IMR-90 (cell line): ENCODE data around the gene TACC2. TPM values are rescaled to one million over a fixed set of nuclear protein-coding genes. Genes with fewer than 3 reads are reported as not detected.
A peak's percentile ranks its signal among the peaks of the same experiment; 100 is the strongest.

Experiments
- ATAC-seq: fragments of 200-7000 bp; cut with Tn5 transposase; 2 replicates; pipeline ENCODE4 v1.9.1; 2020; ENCODE audit warnings: low read depth, mild to moderate bottlenecking, moderate library complexity
- BruUV-seq: library from RNA; stranded (reverse); fragments of 400-500 nt; replicated peaks from 2 replicates; lab custom pipeline; 2021; lab: Mats Ljungman, UMichigan
- CTCF ChIA-PET: fragments of 300-600 bp; formaldehyde crosslinking; extraction: SDS; loops from one replicate; lab custom pipeline; 2021; ENCODE audit warnings: antibody characterized with exemption; lab: Yijun Ruan, JAX
- POLR2A ChIA-PET: fragments of 300-600 bp; sonication (Branson Sonifier 250); formaldehyde crosslinking; loops from one replicate; lab custom pipeline; 2022; ENCODE audit warnings: antibody characterized with exemption; ENCODE audit not compliant: unreplicated experiment; lab: Charles Lee
- DNase-seq: peaks from one replicate; pipeline ENCODE4 v3.0.0; 2013
- H2AFZ ChIP-seq: replicated peaks from 2 replicates; pipeline ENCODE3; 2013; ENCODE audit warnings: low read length, mild to moderate bottlenecking; ENCODE audit not compliant: poor library complexity
- H2AK5ac ChIP-seq: 2 replicates; pipeline ENCODE4 v1.6.1; 2013; ENCODE audit warnings: low read depth, low read length, inconsistent platforms
- H2AK9ac ChIP-seq: replicated peaks from 2 replicates; pipeline ENCODE3; 2013; ENCODE audit warnings: mild to moderate bottlenecking, low read depth, low read length, moderate library complexity; ENCODE audit not compliant: poor library complexity
- H2BK120ac ChIP-seq: 2 replicates; pipeline ENCODE4 v1.6.1; 2013; ENCODE audit warnings: low read depth, low read length, inconsistent platforms
- H2BK15ac ChIP-seq: 3 replicates; pipeline ENCODE4 v1.6.1; 2013; ENCODE audit warnings: low read depth, low read length, inconsistent platforms
- H2BK20ac ChIP-seq: 2 replicates; pipeline ENCODE4 v1.6.1; 2013; ENCODE audit warnings: low read depth, mild to moderate bottlenecking, inconsistent platforms, low read length, moderate library complexity
- H2BK5ac ChIP-seq: 2 replicates; pipeline ENCODE4 v1.6.1; 2013; ENCODE audit warnings: mild to moderate bottlenecking, low read depth, low read length, inconsistent platforms; ENCODE audit not compliant: poor library complexity, severe bottlenecking
- H3K14ac ChIP-seq: replicated peaks from 2 replicates; pipeline ENCODE4 v1.6.1; 2013; ENCODE audit warnings: low read depth, low read length, inconsistent platforms
- H3K18ac ChIP-seq: 2 replicates; pipeline ENCODE4 v1.6.1; 2013; ENCODE audit warnings: low read depth, low read length, control low read depth
- H3K23ac ChIP-seq: 2 replicates; pipeline ENCODE4 v1.6.1; 2013; ENCODE audit warnings: low read depth, low read length, inconsistent platforms
- H3K27ac ChIP-seq: 2 replicates; pipeline ENCODE4 v1.5.1; 2013; ENCODE audit warnings: mild to moderate bottlenecking, control low read depth, low read length; ENCODE audit not compliant: insufficient read depth
- H3K27me3 ChIP-seq: 2 replicates; pipeline ENCODE4 v1.6.1; 2013; ENCODE audit warnings: low read length; ENCODE audit not compliant: control insufficient read depth, insufficient read depth
- H3K36me3 ChIP-seq: 2 replicates; pipeline ENCODE4 v1.6.1; 2013; ENCODE audit warnings: low read length, mixed read lengths; ENCODE audit not compliant: control insufficient read depth, insufficient read depth
- H3K4ac ChIP-seq: 2 replicates; pipeline ENCODE4 v1.6.1; 2013; ENCODE audit warnings: low read depth, low read length, inconsistent platforms
- H3K4me1 ChIP-seq: 2 replicates; pipeline ENCODE4 v1.6.1; 2013; ENCODE audit warnings: low read length, mixed read lengths; ENCODE audit not compliant: control insufficient read depth, insufficient read depth
- H3K4me2 ChIP-seq: 2 replicates; pipeline ENCODE4 v1.6.1; 2013; ENCODE audit warnings: low read depth, mild to moderate bottlenecking, control low read depth, low read length, moderate library complexity
- H3K4me3 ChIP-seq: 2 replicates; pipeline ENCODE4 v1.5.1; 2013; ENCODE audit warnings: low read depth, mild to moderate bottlenecking, control low read depth, low read length, moderate library complexity; ENCODE audit not compliant: insufficient read depth
- H3K56ac ChIP-seq: 2 replicates; pipeline ENCODE4 v1.6.1; 2013; ENCODE audit warnings: low read length, inconsistent platforms; ENCODE audit not compliant: insufficient read depth; ENCODE audit errors: extremely low read depth
- H3K79me1 ChIP-seq, 2 experiments: 2 replicates each; pipeline ENCODE4 v1.6.1; 2013; ENCODE audit warnings: low read length in 2 of 2, inconsistent platforms in 1 of 2, low read depth in 1 of 2
- H3K9ac ChIP-seq: 2 replicates; pipeline ENCODE4 v1.6.1; 2013; ENCODE audit warnings: low read depth, low read length, control low read depth
- H3K9me1 ChIP-seq: 2 replicates; pipeline ENCODE4 v1.6.1; 2013; ENCODE audit warnings: low read length, inconsistent platforms; ENCODE audit not compliant: insufficient read depth
- H3K9me3 ChIP-seq: 2 replicates; pipeline ENCODE4 v1.6.1; 2013; ENCODE audit warnings: low read length; ENCODE audit not compliant: control insufficient read depth, insufficient read depth
- H4K20me1 ChIP-seq: 2 replicates; pipeline ENCODE4 v1.6.1; 2013; ENCODE audit warnings: low read length, inconsistent platforms; ENCODE audit not compliant: insufficient read depth
- H4K5ac ChIP-seq: 2 replicates; pipeline ENCODE4 v1.6.1; 2013; ENCODE audit warnings: mild to moderate bottlenecking, low read depth, low read length, control low read depth
- H4K8ac ChIP-seq, 2 experiments: 2 replicates each; pipeline ENCODE4 v1.6.1; 2013; ENCODE audit warnings: low read depth in 2 of 2, low read length in 2 of 2, control low read depth in 1 of 2, inconsistent platforms in 1 of 2
- H4K91ac ChIP-seq: 2 replicates; pipeline ENCODE4 v1.6.1; 2013; ENCODE audit warnings: low read depth, low read length, inconsistent platforms; ENCODE audit not compliant: insufficient read depth
- BHLHE40 ChIP-seq: fragments of 150-350 bp; IDR thresholded peaks from 2 replicates; pipeline ENCODE4 v1.6.1; 2016; ENCODE audit warnings: mild to moderate bottlenecking, low read depth, low read length
- CEBPB ChIP-seq: IDR thresholded peaks from 2 replicates; pipeline ENCODE4 v1.6.1; 2012; ENCODE audit warnings: low read depth, low read length, improper control_type of control experiment
- MAFK ChIP-seq: IDR thresholded peaks from 2 replicates; pipeline ENCODE4 v1.6.1; 2012; ENCODE audit warnings: low read depth, low read length, improper control_type of control experiment
- RAD21 ChIP-seq: IDR thresholded peaks from 2 replicates; pipeline ENCODE4 v1.6.1; 2012; ENCODE audit warnings: low read length, improper control_type of control experiment
- SMC3 ChIP-seq: fragments of 150-350 bp; IDR thresholded peaks from 2 replicates; pipeline ENCODE4 v1.6.1; 2016; ENCODE audit warnings: low read depth, mild to moderate bottlenecking, antibody characterized with exemption, low read length, moderate library complexity
- WGBS, 2 experiments: methylation state at CpG; one replicate each; pipeline versions ENCODE4 v1.1.5 to v1.1.7; 2013; ENCODE audit warnings: missing lambda C conversion rate in 2 of 2; ENCODE audit not compliant: insufficient read length in 1 of 2; ENCODE audit errors: extremely low coverage in 2 of 2; 5-methylcytosine and 5-hydroxymethylcytosine counted together
- dilution Hi-C: fragments of 300-500 bp; cut with HindIII; formaldehyde crosslinking; loops from one replicate; pipeline ENCODE4 v1.14.3; 2018; ENCODE audit warnings: low sequenced_read_pairs; ENCODE audit not compliant: unreplicated experiment
- in situ Hi-C: fragments of 300-500 bp; cut with MboI; formaldehyde crosslinking; loops from 3 replicates; pipeline ENCODE4 v1.14.3; 2019; ENCODE audit warnings: low sequenced_read_pairs, inconsistent platforms, mixed read lengths
- intact Hi-C: fragments of 100-400 bp; cut with micrococcal nuclease; formaldehyde crosslinking; loops from 2 replicates; pipeline ENCODE4 v1.10.0; 2022
- polyA plus RNA-seq, 3 experiments: library from polyadenylated mRNA; depleted of rRNA; stranded (reverse); fragments of >200 nt; gene quantifications; 2 replicates each; pipeline ENCODE4 v1.2.3, GENCODE V29; 2012; ENCODE audit warnings: low replicate concordance in 1 of 3
- total RNA-seq: library from RNA; depleted of rRNA; stranded (reverse); fragments of >200 nt; gene quantifications from 2 replicates; pipeline ENCODE4 v1.2.3, GENCODE V29; 2012
- TF ChIP-seq, protein P1 (sequence below): conservative IDR thresholded peaks from 2 replicates; pipeline ENCODE4 v1.5.1; 2012; ENCODE audit warnings: mild to moderate bottlenecking, low read depth, low read length, improper control_type of control experiment

TACC2 gene
- total and polyA plus RNA-seq, 2 of the 4 experiments (the other 2 are of a cell fraction), result 2.9 to 15.4 TPM

GRCh38 chr10:122051609-122052385, 62.8 kb downstream of the TACC2 start:
- dilution Hi-C loops, result no loop called here
- 57% methylated on average over 1 of the region's 2 CpGs; no CpG with 5 or more reads in 1 of the 2 experiments for WGBS, 2 experiments
- Histone ChIP-seq H3K9ac (no peak overlapping the region), H3K9me3 (no peaks in the 10 kb centered on the region), H2AFZ (peak overlapping the region; percentile 57), H3K4me3 (no peak overlapping the region), H3K4ac (peak overlapping the region; percentile 30; the same call in 1 of the 2 replicates), H2BK20ac (peak overlapping the region; percentile 17; the same call in 1 of the 2 replicates), H3K18ac (no peak overlapping the region), H3K14ac (no peak overlapping the region), H3K79me1 (no peaks in the 10 kb centered on the region), H3K4me2 (no peak overlapping the region), H2AK5ac (no peak overlapping the region), H2BK5ac (no peak overlapping the region), H4K5ac (no peak overlapping the region), H3K4me1 (no peaks in the 10 kb centered on the region), H2BK15ac (no peak overlapping the region), H2BK120ac (no peak overlapping the region), H3K27ac (no peak overlapping the region), H2AK9ac (no peak overlapping the region), H3K9me1 (peaks cover 5% of the 10 kb centered on the region; the same call in 1 of the 2 replicates), H3K36me3 (no peaks in the 10 kb centered on the region), H3K23ac (no peak overlapping the region), H3K56ac (no peak overlapping the region), H4K8ac (no peak overlapping the region), H3K27me3 (0 out of 2 replicates have a peak, but pooled peaks cover 3% of the 10 kb centered on the region), H4K20me1 (no peaks in the 10 kb centered on the region), H4K91ac (no peak overlapping the region)
- POLR2A ChIA-PET, result interaction anchor here (0.5 kb wide), 1 partner anchor 174 kb away, joined by 3 read pairs; no protein-coding TSS in a partner anchor
- no TSS peak for BruUV-seq
- in situ Hi-C loops, result no loop called here
- CTCF ChIA-PET, result interaction anchor here (0.5 to 1.6 kb wide), 16 partner anchors 12 to 256 kb away, joined by 3 to 13 read pairs (median 4); no protein-coding TSS in a partner anchor
- TF ChIP-seq CEBPB (no peak), RAD21 (peak; percentile 38), SMC3 (peak; percentile 45), MAFK (0 out of 2 replicates have a peak, but pooled peaks have one; percentile 1), BHLHE40 (no peak)
- TF ChIP-seq, protein P1, sequence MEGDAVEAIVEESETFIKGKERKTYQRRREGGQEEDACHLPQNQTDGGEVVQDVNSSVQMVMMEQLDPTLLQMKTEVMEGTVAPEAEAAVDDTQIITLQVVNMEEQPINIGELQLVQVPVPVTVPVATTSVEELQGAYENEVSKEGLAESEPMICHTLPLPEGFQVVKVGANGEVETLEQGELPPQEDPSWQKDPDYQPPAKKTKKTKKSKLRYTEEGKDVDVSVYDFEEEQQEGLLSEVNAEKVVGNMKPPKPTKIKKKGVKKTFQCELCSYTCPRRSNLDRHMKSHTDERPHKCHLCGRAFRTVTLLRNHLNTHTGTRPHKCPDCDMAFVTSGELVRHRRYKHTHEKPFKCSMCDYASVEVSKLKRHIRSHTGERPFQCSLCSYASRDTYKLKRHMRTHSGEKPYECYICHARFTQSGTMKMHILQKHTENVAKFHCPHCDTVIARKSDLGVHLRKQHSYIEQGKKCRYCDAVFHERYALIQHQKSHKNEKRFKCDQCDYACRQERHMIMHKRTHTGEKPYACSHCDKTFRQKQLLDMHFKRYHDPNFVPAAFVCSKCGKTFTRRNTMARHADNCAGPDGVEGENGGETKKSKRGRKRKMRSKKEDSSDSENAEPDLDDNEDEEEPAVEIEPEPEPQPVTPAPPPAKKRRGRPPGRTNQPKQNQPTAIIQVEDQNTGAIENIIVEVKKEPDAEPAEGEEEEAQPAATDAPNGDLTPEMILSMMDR, result peak; percentile 84
- DNase-seq (peak; percentile 65), ATAC-seq (peak; percentile 81)
- intact Hi-C loops, result loop anchor here (5.0 to 10.0 kb wide), 4 partner anchors 124 to 513 kb away; partner anchors contain the start of genes ATE1 and DMBT1
